ENCODE results near the gene PDE4B.

The PDE4B gene

GRCh38 chr1:65991694-65992093 is 199.0 kb downstream of the PDE4B start:
- DNase-seq (ENCODE audit: low read depth): no peak

GRCh38 chr1:65992165-65992821 is 199.6 kb downstream of the PDE4B start:
- H3K4me3 ChIP-seq (replicated peaks; ENCODE audit: low read depth, low read length): peak overlapping the region; percentile 23
- peak; percentile 45 for DNase-seq (ENCODE audit: low read depth)
- TF ChIP-seq CTCF (IDR thresholded peaks at IDR 0.05; ENCODE audit: low read length, missing control alignments): peak; percentile 15

More at GRCh38 chr1:65991694-65992093, 199.0 kb downstream of the PDE4B start:
- TF ChIP-seq CTCF (IDR thresholded peaks at IDR 0.05; ENCODE audit: low read length, missing control alignments): no peak
- H3K4me3 ChIP-seq (replicated peaks; ENCODE audit: low read depth, low read length): no peak overlapping the region

- peak overlapping the region; percentile 23 for H3K4me3 ChIP-seq (replicated peaks; ENCODE audit: low read depth, low read length)
- TF ChIP-seq CTCF (IDR thresholded peaks at IDR 0.05; ENCODE audit: low read length, missing control alignments): no peak
- no peak for DNase-seq (ENCODE audit: low read depth)
Measured at GRCh38 chr1:65992831-65993271, 200.2 kb downstream of the PDE4B start.

GRCh38 chr1:65994223-65994622 is 201.5 kb downstream of the PDE4B start:
- DNase-seq (ENCODE audit: low read depth): no peak
- H3K4me3 ChIP-seq (replicated peaks; ENCODE audit: low read depth, low read length): no peak overlapping the region
- TF ChIP-seq CTCF (IDR thresholded peaks at IDR 0.05; ENCODE audit: low read length, missing control alignments): no peak

GRCh38 chr1:65995336-65995735 is 202.6 kb downstream of the PDE4B start:
- no peak for TF ChIP-seq CTCF (IDR thresholded peaks at IDR 0.05; ENCODE audit: low read length, missing control alignments)
- no peak for DNase-seq (ENCODE audit: low read depth)
- no peak overlapping the region for H3K4me3 ChIP-seq (replicated peaks; ENCODE audit: low read depth, low read length)

- DNase-seq (ENCODE audit: low read depth): no peak
- TF ChIP-seq CTCF (IDR thresholded peaks at IDR 0.05; ENCODE audit: low read length, missing control alignments): no peak
- H3K4me3 ChIP-seq (replicated peaks; ENCODE audit: low read depth, low read length): no peak overlapping the region
Measured at GRCh38 chr1:65995928-65996327, 203.2 kb downstream of the PDE4B start.

GRCh38 chr1:65997693-65998092 is 205.0 kb downstream of the PDE4B start:
- no peak for DNase-seq (ENCODE audit: low read depth)
- no peak overlapping the region for H3K4me3 ChIP-seq (replicated peaks; ENCODE audit: low read depth, low read length)
- no peak for TF ChIP-seq CTCF (IDR thresholded peaks at IDR 0.05; ENCODE audit: low read length, missing control alignments)

Measured in fibroblast of pulmonary artery (primary cell).